GM23338 (cell line): ENCODE results near the gene ANKH. TPM values are rescaled to one million over a fixed set of nuclear protein-coding genes. Genes with fewer than 3 reads are reported as not detected.

ENCODE experiments used
- ATAC-seq: fragments of 200-7000 bp; cut with Tn5 transposase; 3 replicates; pipeline ENCODE4 v1.9.1; 2020
- DNase-seq: peaks from one replicate; pipeline ENCODE4 v3.0.0-alpha.2; 2015; ENCODE audit warnings: low spot score
- H2AFZ ChIP-seq: fragments of 200-600 bp; sonication (generic); 2 replicates; pipeline ENCODE4 v1.8.0; 2016; ENCODE audit warnings: antibody characterized with exemption, mild to moderate bottlenecking, moderate library complexity
- H3F3A ChIP-seq: fragments of 200-600 bp; sonication (generic); replicated peaks from 2 replicates; pipeline ENCODE4 v1.8.0; 2017; ENCODE audit warnings: antibody characterized with exemption, mixed run types, low read depth
- H3K27ac ChIP-seq: fragments of 200-600 bp; sonication (generic); 2 replicates; pipeline ENCODE4 v1.6.1; 2016; ENCODE audit warnings: low read depth
- H3K27me3 ChIP-seq: fragments of 200-600 bp; sonication (generic); 2 replicates; pipeline ENCODE4 v1.8.0; 2016; ENCODE audit warnings: mild to moderate bottlenecking, mixed run types, moderate library complexity; ENCODE audit not compliant: insufficient read depth
- H3K36me3 ChIP-seq: fragments of 200-600 bp; sonication (generic); 2 replicates; pipeline ENCODE4 v1.8.0; 2016; ENCODE audit warnings: mild to moderate bottlenecking; ENCODE audit not compliant: insufficient read depth
- H3K4me1 ChIP-seq: fragments of 200-600 bp; sonication (generic); 2 replicates; pipeline ENCODE4 v1.8.0; 2016; ENCODE audit warnings: mild to moderate bottlenecking, moderate library complexity; ENCODE audit not compliant: insufficient read depth
- H3K4me2 ChIP-seq: fragments of 200-600 bp; sonication (generic); 2 replicates; pipeline ENCODE4 v1.7.1; 2017; ENCODE audit warnings: mixed run types
- H3K4me3 ChIP-seq: fragments of 200-600 bp; sonication (generic); 2 replicates; pipeline ENCODE4 v1.6.1; 2016; ENCODE audit warnings: mixed run types
- H3K79me2 ChIP-seq: fragments of 200-600 bp; sonication (generic); replicated peaks from 2 replicates; pipeline ENCODE4 v1.8.0; 2017; ENCODE audit warnings: mild to moderate bottlenecking; ENCODE audit not compliant: insufficient read depth
- H3K9me2 ChIP-seq: fragments of 200-600 bp; sonication (generic); 2 replicates; pipeline ENCODE4 v1.8.0; 2017; ENCODE audit not compliant: insufficient read depth
- H4K20me1 ChIP-seq: fragments of 200-600 bp; sonication (generic); replicated peaks from 2 replicates; pipeline ENCODE4 v1.8.0; 2017; ENCODE audit warnings: mild to moderate bottlenecking; ENCODE audit not compliant: insufficient read depth
- H3K27ac Mint-ChIP-seq: 2 replicates; pipeline ENCODE4 v1.8.0; 2020; ENCODE audit warnings: inconsistent platforms, mild to moderate bottlenecking, moderate library complexity, mixed read lengths
- H3K27me3 Mint-ChIP-seq: 3 replicates; pipeline ENCODE4 v1.8.0; 2022; ENCODE audit warnings: low read depth, mild to moderate bottlenecking, moderate library complexity, mixed read lengths, inconsistent platforms; ENCODE audit not compliant: insufficient read depth, poor library complexity
- H3K36me3 Mint-ChIP-seq: 3 replicates; pipeline ENCODE4 v1.8.0; 2021; ENCODE audit warnings: low read depth, mild to moderate bottlenecking, inconsistent platforms, moderate library complexity, mixed read lengths
- H3K4me1 Mint-ChIP-seq: 3 replicates; pipeline ENCODE4 v1.8.0; 2020; ENCODE audit warnings: mild to moderate bottlenecking, inconsistent platforms, mixed read lengths
- H3K4me3 Mint-ChIP-seq: 3 replicates; pipeline ENCODE4 v1.8.0; 2021; ENCODE audit warnings: moderate library complexity, mild to moderate bottlenecking, inconsistent platforms, mixed read lengths
- H3K9me3 Mint-ChIP-seq: 3 replicates; pipeline ENCODE4 v1.8.0; 2020; ENCODE audit warnings: moderate library complexity, mild to moderate bottlenecking, inconsistent platforms, mixed read lengths
- ETS1 ChIP-seq: IDR thresholded peaks from 2 replicates; pipeline ENCODE4 v1.6.1; 2016; ENCODE audit warnings: antibody characterized with exemption
- EZH2 ChIP-seq: fragments of 200-600 bp; sonication (generic); IDR thresholded peaks from one replicate; pipeline ENCODE4 v1.8.0; 2017; ENCODE audit warnings: antibody characterized with exemption, mild to moderate bottlenecking, low read depth; ENCODE audit not compliant: unreplicated experiment
- EZH2phosphoT487 ChIP-seq: fragments of 200-600 bp; sonication (generic); IDR thresholded peaks from one replicate; pipeline ENCODE4 v1.8.1; 2018; ENCODE audit warnings: antibody characterized with exemption; ENCODE audit not compliant: unreplicated experiment
- JUNB ChIP-seq: IDR thresholded peaks from one replicate; pipeline ENCODE4 v1.6.1; 2016; ENCODE audit warnings: antibody characterized with exemption; ENCODE audit not compliant: unreplicated experiment
- NANOG ChIP-seq: IDR thresholded peaks from 2 replicates; pipeline ENCODE4 v1.6.1; 2016; ENCODE audit warnings: antibody characterized with exemption, borderline replicate concordance
- REST ChIP-seq: IDR thresholded peaks from one replicate; pipeline ENCODE4 v1.6.1; 2018; ENCODE audit warnings: antibody characterized with exemption; ENCODE audit not compliant: unreplicated experiment
- STAT1 ChIP-seq: IDR thresholded peaks from one replicate; pipeline ENCODE4 v1.6.1; 2016; ENCODE audit warnings: antibody characterized with exemption; ENCODE audit not compliant: unreplicated experiment
- ZNF331 ChIP-seq: fragments of 250-450 bp; sonication (Bioruptor Pico); IDR thresholded peaks from 2 replicates; pipeline ENCODE4 v1.5.0; 2020; ENCODE audit warnings: low read depth, mild to moderate bottlenecking, moderate library complexity
- ZNF462 ChIP-seq: fragments of 250-450 bp; sonication (Bioruptor Pico); IDR thresholded peaks from 2 replicates; pipeline ENCODE4 v1.5.0; 2020; ENCODE audit warnings: mild to moderate bottlenecking, moderate library complexity
- polyA plus RNA-seq: library from polyadenylated mRNA; unstranded; fragments of >200 nt; fragmentation: Nextera tagmentation; extraction: Ambion mirVana; gene quantifications from 2 replicates; pipeline ENCODE4 v1.2.1, GENCODE V29; 2016
- total RNA-seq: library from RNA; depleted of rRNA; stranded (reverse); fragments of >200 nt; shearing (Covaris generic); gene quantifications from 2 replicates; pipeline ENCODE4 v1.2.3, GENCODE V29; 2014

ANKH gene
- total and polyA plus RNA-seq, 2 experiments from 2014 or later: 5.0 to 6.1 TPM

GRCh38 chr5:14850419-14851049, 21.0 kb downstream of the ANKH start:
- no peaks in the 10 kb centered on the region for H3K36me3 ChIP-seq
- no peaks in the 10 kb centered on the region for H4K20me1 ChIP-seq
- Mint-ChIP-seq H3K36me3 (no peaks in the 10 kb centered on the region), H3K4me1 (peaks cover 26% of the 10 kb centered on the region), H3K9me3 (no peaks in the 10 kb centered on the region), H3K27me3 (no peaks in the 10 kb centered on the region), H3K4me3 (no peak overlapping the region), H3K27ac (peak overlapping the region; percentile 53; the same call in 1 of the 2 replicates)
- no peak for DNase-seq
- no peaks in the 10 kb centered on the region for H3K79me2 ChIP-seq
- H3K9me2 ChIP-seq: no peaks in the 10 kb centered on the region
- peak overlapping the region; percentile 74 for H3K27ac ChIP-seq
- H3K27me3 ChIP-seq: no peaks in the 10 kb centered on the region
- no peaks in the 10 kb centered on the region for H3F3A ChIP-seq
- no peak for TF ChIP-seq ZNF331 (CRISPR knock-in tag)
- no peak for TF ChIP-seq NANOG
- no peak for TF ChIP-seq ZNF462 (CRISPR knock-in tag)
- TF ChIP-seq EZH2: no peak
- no peak for TF ChIP-seq EZH2phosphoT487
- no peak for TF ChIP-seq STAT1
- TF ChIP-seq JUNB: no peak
- no peak for TF ChIP-seq REST
- no peak for TF ChIP-seq ETS1
- peak; percentile 28 for ATAC-seq
- H2AFZ ChIP-seq: peak overlapping the region; percentile 66
- H3K4me1 ChIP-seq: peaks cover 34% of the 10 kb centered on the region
- peak overlapping the region; percentile 72; the same call in 1 of the 2 replicates for H3K4me2 ChIP-seq
- 0 out of 2 replicates have a peak overlapping the region, but pooled peaks have one; percentile 21 for H3K4me3 ChIP-seq
